Adipocyte (in vitro differentiated cells): ENCODE results near the gene PELI2.

Experiments used
- DNase-seq: peaks from one replicate; pipeline ENCODE4 v3.0.0-alpha.2; 2015; ENCODE audit warnings: low read depth
- H3K27me3 ChIP-seq: replicated peaks from 2 replicates; pipeline ENCODE4 v1.7.0; 2013; ENCODE audit warnings: mild to moderate bottlenecking, low read length, moderate library complexity; ENCODE audit not compliant: control insufficient read depth, insufficient read depth
- H3K36me3 ChIP-seq: 2 replicates; pipeline ENCODE4 v1.7.0; 2013; ENCODE audit warnings: low read length, mild to moderate bottlenecking, moderate library complexity; ENCODE audit not compliant: control insufficient read depth, insufficient read depth, severe bottlenecking
- H3K4me1 ChIP-seq: 2 replicates; pipeline ENCODE4 v1.7.0; 2013; ENCODE audit warnings: mild to moderate bottlenecking, low read length, moderate library complexity; ENCODE audit not compliant: control insufficient read depth, insufficient read depth
- H3K4me3 ChIP-seq: 2 replicates; pipeline ENCODE4 v1.7.0; 2013; ENCODE audit warnings: mild to moderate bottlenecking, low read length, moderate library complexity
- H3K9ac ChIP-seq: 2 replicates; pipeline ENCODE4 v1.7.0; 2013; ENCODE audit warnings: mild to moderate bottlenecking, low read length, moderate library complexity
- H3K9me3 ChIP-seq: 2 replicates; pipeline ENCODE4 v1.7.0; 2013; ENCODE audit warnings: mild to moderate bottlenecking, low read length, moderate library complexity; ENCODE audit not compliant: control insufficient read depth

PELI2 gene

GRCh38 chr14:56210571-56210970 is 92.4 kb downstream of the PELI2 start:
- no peak overlapping the region for H3K4me3 ChIP-seq
- no peak overlapping the region for H3K9ac ChIP-seq
- no peak for DNase-seq
- H3K9me3 ChIP-seq: no peaks in the 10 kb centered on the region
- H3K4me1 ChIP-seq: no peaks in the 10 kb centered on the region
- H3K27me3 ChIP-seq: no peaks in the 10 kb centered on the region
- H3K36me3 ChIP-seq: no peaks in the 10 kb centered on the region

- H3K9ac ChIP-seq: no peak overlapping the region
- H3K4me3 ChIP-seq: no peak overlapping the region
- H3K27me3 ChIP-seq: no peaks in the 10 kb centered on the region
- no peaks in the 10 kb centered on the region for H3K9me3 ChIP-seq
- H3K36me3 ChIP-seq: no peaks in the 10 kb centered on the region
- no peaks in the 10 kb centered on the region for H3K4me1 ChIP-seq
- no peak for DNase-seq
Measured at GRCh38 chr14:56211084-56211483, 92.9 kb downstream of the PELI2 start.

- Histone ChIP-seq H3K36me3 (no peaks in the 10 kb centered on the region), H3K9ac (no peak overlapping the region), H3K4me1 (peaks cover 5% of the 10 kb centered on the region), H3K9me3 (no peaks in the 10 kb centered on the region), H3K27me3 (no peaks in the 10 kb centered on the region), H3K4me3 (no peak overlapping the region)
- no peak for DNase-seq
Measured at GRCh38 chr14:56211844-56212243, 93.6 kb downstream of the PELI2 start.

GRCh38 chr14:56212521-56212920 is 94.3 kb downstream of the PELI2 start:
- H3K4me3 ChIP-seq: no peak overlapping the region
- no peaks in the 10 kb centered on the region for H3K36me3 ChIP-seq
- no peak overlapping the region for H3K9ac ChIP-seq
- H3K27me3 ChIP-seq: no peaks in the 10 kb centered on the region
- peaks cover 7% of the 10 kb centered on the region for H3K4me1 ChIP-seq
- no peaks in the 10 kb centered on the region for H3K9me3 ChIP-seq
- no peak for DNase-seq

GRCh38 chr14:56213306-56213705 is 95.1 kb downstream of the PELI2 start:
- no peak overlapping the region for H3K4me3 ChIP-seq
- no peaks in the 10 kb centered on the region for H3K27me3 ChIP-seq
- H3K9ac ChIP-seq: no peak overlapping the region
- H3K36me3 ChIP-seq: no peaks in the 10 kb centered on the region
- H3K9me3 ChIP-seq: no peaks in the 10 kb centered on the region
- DNase-seq: no peak
- H3K4me1 ChIP-seq: peaks cover 7% of the 10 kb centered on the region

GRCh38 chr14:56215180-56215579 is 97.0 kb downstream of the PELI2 start:
- Histone ChIP-seq H3K9ac (no peak overlapping the region), H3K4me1 (peaks cover 7% of the 10 kb centered on the region)

GRCh38 chr14:56216626-56217379 is 98.6 kb downstream of the PELI2 start:
- Histone ChIP-seq H3K9me3 (no peaks in the 10 kb centered on the region), H3K4me1 (peaks cover 7% of the 10 kb centered on the region), H3K9ac (no peak overlapping the region), H3K27me3 (no peaks in the 10 kb centered on the region), H3K4me3 (no peak overlapping the region), H3K36me3 (no peaks in the 10 kb centered on the region)
- DNase-seq: peak; percentile 70

More at GRCh38 chr14:56215180-56215579, 97.0 kb downstream of the PELI2 start:
- Histone ChIP-seq H3K4me3 (no peak overlapping the region), H3K36me3 (no peaks in the 10 kb centered on the region), H3K27me3 (no peaks in the 10 kb centered on the region), H3K9me3 (no peaks in the 10 kb centered on the region)
- no peak for DNase-seq

- H3K36me3 ChIP-seq: no peaks in the 10 kb centered on the region
- H3K9ac ChIP-seq: no peak overlapping the region
- H3K4me3 ChIP-seq: no peak overlapping the region
- peak; percentile 29 for DNase-seq
- H3K4me1 ChIP-seq: peaks cover 7% of the 10 kb centered on the region
- H3K9me3 ChIP-seq: no peaks in the 10 kb centered on the region
- H3K27me3 ChIP-seq: no peaks in the 10 kb centered on the region
Measured at GRCh38 chr14:56217380-56218045, 99.3 kb downstream of the PELI2 start.

GRCh38 chr14:56219666-56220413 is 101.6 kb downstream of the PELI2 start:
- H3K9me3 ChIP-seq: no peaks in the 10 kb centered on the region
- H3K9ac ChIP-seq: no peak overlapping the region
- no peaks in the 10 kb centered on the region for H3K27me3 ChIP-seq
- no peaks in the 10 kb centered on the region for H3K36me3 ChIP-seq
- H3K4me3 ChIP-seq: no peak overlapping the region
- DNase-seq: no peak
- peaks cover 7% of the 10 kb centered on the region for H3K4me1 ChIP-seq

GRCh38 chr14:56221382-56222128 is 103.3 kb downstream of the PELI2 start:
- Histone ChIP-seq H3K9ac (no peak overlapping the region), H3K36me3 (no peaks in the 10 kb centered on the region), H3K27me3 (no peaks in the 10 kb centered on the region), H3K4me1 (peaks cover 5% of the 10 kb centered on the region), H3K4me3 (no peak overlapping the region), H3K9me3 (no peaks in the 10 kb centered on the region)
- DNase-seq: no peak

- H3K27me3 ChIP-seq: no peaks in the 10 kb centered on the region
- no peaks in the 10 kb centered on the region for H3K9me3 ChIP-seq
- DNase-seq: no peak
- H3K9ac ChIP-seq: no peak overlapping the region
- H3K4me1 ChIP-seq: no peaks in the 10 kb centered on the region
- H3K4me3 ChIP-seq: no peak overlapping the region
- no peaks in the 10 kb centered on the region for H3K36me3 ChIP-seq
Measured at GRCh38 chr14:56224229-56224628, 106.0 kb downstream of the PELI2 start.
